Dendritic cell treated with granulocyte-macrophage colony-stimulating factor and Interleukin-4, amounts not matched to agents 40 ng/mL and 50 ng/mL, for 4 days (primary cell): Measurements from ENCODE around the gene ANO8.
A peak's percentile ranks its signal among the peaks of the same experiment; 100 is the strongest.

ENCODE experiments used
- H3K27ac Mint-ChIP-seq: one replicate; pipeline ENCODE4 v1.8.0; 2022; ENCODE audit warnings: mild to moderate bottlenecking, mixed read lengths
- H3K27me3 Mint-ChIP-seq: one replicate; pipeline ENCODE4 v1.8.0; 2022; ENCODE audit warnings: mild to moderate bottlenecking, mixed read lengths
- H3K36me3 Mint-ChIP-seq: one replicate; pipeline ENCODE4 v1.8.0; 2022; ENCODE audit warnings: low read depth, mixed read lengths
- H3K4me1 Mint-ChIP-seq: one replicate; pipeline ENCODE4 v1.8.0; 2022; ENCODE audit warnings: low read depth, mixed read lengths
- H3K4me3 Mint-ChIP-seq: one replicate; pipeline ENCODE4 v1.8.0; 2022; ENCODE audit warnings: mild to moderate bottlenecking, moderate library complexity, mixed read lengths
- H3K9me3 Mint-ChIP-seq: one replicate; pipeline ENCODE4 v1.8.0; 2022; ENCODE audit warnings: mixed read lengths
- intact Hi-C: fragments of 100-400 bp; cut with micrococcal nuclease; formaldehyde crosslinking; loops from one replicate; pipeline ENCODE4 v1.15.0; 2022

ANO8 gene

DNA sequence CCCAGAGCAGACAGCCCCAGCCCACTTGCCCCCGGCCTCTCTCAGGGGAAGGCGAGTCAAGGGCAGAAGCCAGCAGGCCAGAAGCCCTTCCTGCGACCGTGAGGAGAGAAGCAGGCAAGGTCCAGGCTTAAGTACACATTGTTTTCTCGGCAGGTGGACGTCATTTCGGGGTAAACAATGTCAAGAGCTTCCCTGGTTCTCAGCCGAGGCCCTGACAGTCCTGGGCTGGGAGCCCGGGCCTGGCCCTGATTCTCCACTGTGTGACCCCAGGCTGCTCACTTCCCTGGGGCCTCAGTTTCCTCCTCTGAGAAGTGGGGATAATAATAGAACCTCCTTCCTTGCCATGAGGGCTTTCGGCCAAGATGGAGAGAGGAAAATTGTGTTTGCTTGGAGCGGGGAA lies 23.1 kb upstream of the ANO8 start:
- Mint-ChIP-seq H3K27me3 (peaks cover 18% of the 10 kb centered on the region), H3K36me3 (no peaks in the 10 kb centered on the region), H3K27ac (no peak overlapping the region), H3K4me1 (peaks cover 7% of the 10 kb centered on the region), H3K4me3 (no peak overlapping the region), H3K9me3 (no peaks in the 10 kb centered on the region)
- intact Hi-C loops, result no loop called here

DNA sequence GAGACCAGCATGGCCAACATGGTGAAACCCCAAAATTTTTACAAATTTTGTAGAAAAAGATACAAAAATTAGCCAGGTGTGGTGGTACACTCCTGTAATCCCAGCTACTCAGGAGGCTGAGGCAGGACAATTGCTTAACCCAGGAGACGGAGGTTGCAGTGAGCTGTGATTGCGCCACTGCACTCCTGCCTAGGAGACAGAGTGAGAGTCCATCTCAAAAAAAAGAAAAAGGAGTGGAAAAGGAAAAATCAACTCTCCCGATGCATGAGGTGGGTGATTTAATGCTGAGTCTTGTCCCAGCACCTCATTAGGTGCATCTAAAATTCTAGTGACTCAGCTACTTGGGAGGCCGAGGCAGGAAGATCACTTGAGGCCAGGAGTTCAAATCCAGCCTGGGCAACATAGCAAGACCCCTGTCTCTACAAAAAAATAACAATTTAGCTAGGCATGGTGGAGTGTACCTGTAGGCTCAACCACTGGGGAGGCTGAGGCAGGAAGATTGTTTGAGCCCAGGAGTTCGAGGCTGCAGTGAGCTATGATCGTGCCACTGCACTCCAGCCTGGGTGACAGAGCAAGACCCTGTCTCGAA lies 22.5 kb upstream of the ANO8 start:
- no peak overlapping the region for H3K4me3 Mint-ChIP-seq
- intact Hi-C loops, result no loop called here
- no peaks in the 10 kb centered on the region for H3K36me3 Mint-ChIP-seq
- no peaks in the 10 kb centered on the region for H3K9me3 Mint-ChIP-seq
- H3K4me1 Mint-ChIP-seq, result peaks cover 8% of the 10 kb centered on the region
- H3K27me3 Mint-ChIP-seq, result peaks cover 14% of the 10 kb centered on the region
- H3K27ac Mint-ChIP-seq, result no peak overlapping the region

DNA sequence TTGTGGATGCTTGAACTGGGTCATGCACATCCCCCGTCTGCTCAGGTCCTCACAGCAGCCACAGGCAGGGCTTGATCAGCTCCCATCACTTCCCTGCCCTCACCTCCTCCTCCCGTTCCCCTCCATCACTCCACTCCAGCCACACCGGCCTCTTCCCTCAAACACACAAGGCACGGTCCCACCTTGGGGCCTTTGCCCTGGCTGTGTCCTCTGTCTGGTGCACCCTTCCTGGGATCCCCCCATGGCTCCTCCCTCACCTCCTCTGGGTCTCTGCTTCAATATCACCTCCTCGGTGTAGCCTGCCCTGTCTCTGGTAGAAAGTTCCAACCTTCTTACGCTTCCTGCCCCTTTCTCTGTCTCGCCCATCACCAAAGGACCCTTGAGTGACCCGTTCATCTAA lies 18.7 kb upstream of the ANO8 start:
- peaks cover 46% of the 10 kb centered on the region for H3K27me3 Mint-ChIP-seq
- H3K9me3 Mint-ChIP-seq, result no peaks in the 10 kb centered on the region
- peaks cover 20% of the 10 kb centered on the region for H3K4me1 Mint-ChIP-seq
- no peak overlapping the region for H3K4me3 Mint-ChIP-seq
- intact Hi-C loops, result no loop called here
- no peak overlapping the region for H3K27ac Mint-ChIP-seq
- H3K36me3 Mint-ChIP-seq, result no peaks in the 10 kb centered on the region

- no peak overlapping the region for H3K4me3 Mint-ChIP-seq
- H3K27me3 Mint-ChIP-seq, result peaks cover 50% of the 10 kb centered on the region
- no peaks in the 10 kb centered on the region for H3K36me3 Mint-ChIP-seq
- intact Hi-C loops, result no loop called here
- H3K27ac Mint-ChIP-seq, result no peak overlapping the region
- peaks cover 24% of the 10 kb centered on the region for H3K4me1 Mint-ChIP-seq
- H3K9me3 Mint-ChIP-seq, result no peaks in the 10 kb centered on the region
Measured at GRCh38 chr19:17352608-17353280, 18.1 kb upstream of the ANO8 start.

DNA sequence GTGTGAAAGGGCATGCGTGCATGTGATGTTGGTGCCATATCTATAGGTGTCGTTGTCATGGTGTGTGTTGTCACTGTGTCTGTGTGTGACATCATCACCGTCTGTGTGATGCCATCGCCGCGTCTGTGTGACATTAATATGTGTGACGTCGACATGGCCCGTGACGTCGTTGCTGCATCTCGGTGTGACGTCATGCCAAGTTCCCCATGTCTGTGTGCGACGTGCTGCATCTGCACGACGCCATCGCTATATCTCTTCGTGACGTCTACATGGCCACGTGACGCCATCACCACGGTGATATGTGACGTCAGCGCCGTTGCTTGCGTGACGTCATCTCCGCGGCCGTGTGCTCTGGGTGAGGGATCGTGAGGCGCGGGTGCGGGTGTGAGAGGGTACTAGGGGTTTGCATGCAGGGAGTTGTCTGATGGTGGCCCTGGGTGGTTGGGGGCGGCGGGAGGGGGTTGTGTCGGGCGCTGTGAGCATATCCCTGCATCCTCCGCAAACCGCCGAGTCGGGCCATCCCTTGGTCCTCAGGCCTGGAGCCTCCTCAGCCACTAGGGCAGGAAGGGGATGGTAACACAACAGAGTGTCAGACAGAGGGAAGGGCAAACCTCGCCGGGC lies 17.3 kb upstream of the ANO8 start:
- H3K27me3 Mint-ChIP-seq, result peaks cover 56% of the 10 kb centered on the region

GRCh38 chr19:17348700-17349099 lies 14.0 kb upstream of the ANO8 start:
- Mint-ChIP-seq H3K36me3 (no peaks in the 10 kb centered on the region), H3K4me3 (no peak overlapping the region), H3K27ac (no peak overlapping the region), H3K9me3 (no peaks in the 10 kb centered on the region), H3K27me3 (peaks cover 58% of the 10 kb centered on the region), H3K4me1 (peaks cover 43% of the 10 kb centered on the region)
- intact Hi-C loops, result loop anchor here (5.0 kb wide), 1 partner anchor 119 kb away; no protein-coding TSS in a partner anchor

More for the DNA sequence above, 17.3 kb upstream of the ANO8 start:
- H3K4me3 Mint-ChIP-seq, result no peak overlapping the region
- H3K9me3 Mint-ChIP-seq, result no peaks in the 10 kb centered on the region
- H3K36me3 Mint-ChIP-seq, result no peaks in the 10 kb centered on the region
- peaks cover 32% of the 10 kb centered on the region for H3K4me1 Mint-ChIP-seq
- no peak overlapping the region for H3K27ac Mint-ChIP-seq
- intact Hi-C loops, result no loop called here

- Mint-ChIP-seq H3K9me3 (no peaks in the 10 kb centered on the region), H3K4me3 (no peak overlapping the region), H3K27me3 (peaks cover 50% of the 10 kb centered on the region), H3K27ac (peak overlapping the region; percentile 21), H3K4me1 (peaks cover 37% of the 10 kb centered on the region), H3K36me3 (peaks cover 2% of the 10 kb centered on the region)
- intact Hi-C loops, result loop anchor here (5.0 kb wide), 1 partner anchor 119 kb away; no protein-coding TSS in a partner anchor
Measured at GRCh38 chr19:17347877-17348276, 13.2 kb upstream of the ANO8 start.

- Mint-ChIP-seq H3K27ac (peak overlapping the region; percentile 21), H3K4me3 (no peak overlapping the region), H3K9me3 (no peaks in the 10 kb centered on the region), H3K4me1 (peaks cover 34% of the 10 kb centered on the region), H3K36me3 (peaks cover 7% of the 10 kb centered on the region), H3K27me3 (peaks cover 48% of the 10 kb centered on the region)
- intact Hi-C loops, result loop anchor here (5.0 kb wide), 1 partner anchor 120 kb away; no protein-coding TSS in a partner anchor
Measured at GRCh38 chr19:17347361-17347760, 12.7 kb upstream of the ANO8 start.

GRCh38 chr19:17346109-17346671 lies 11.5 kb upstream of the ANO8 start:
- Mint-ChIP-seq H3K9me3 (no peaks in the 10 kb centered on the region), H3K4me3 (no peak overlapping the region), H3K27ac (no peak overlapping the region), H3K4me1 (peaks cover 27% of the 10 kb centered on the region), H3K27me3 (peaks cover 39% of the 10 kb centered on the region), H3K36me3 (peaks cover 19% of the 10 kb centered on the region)
- intact Hi-C loops, result loop anchor here (1.0 to 5.0 kb wide), 2 partner anchors 40 to 121 kb away; no protein-coding TSS in a partner anchor

DNA sequence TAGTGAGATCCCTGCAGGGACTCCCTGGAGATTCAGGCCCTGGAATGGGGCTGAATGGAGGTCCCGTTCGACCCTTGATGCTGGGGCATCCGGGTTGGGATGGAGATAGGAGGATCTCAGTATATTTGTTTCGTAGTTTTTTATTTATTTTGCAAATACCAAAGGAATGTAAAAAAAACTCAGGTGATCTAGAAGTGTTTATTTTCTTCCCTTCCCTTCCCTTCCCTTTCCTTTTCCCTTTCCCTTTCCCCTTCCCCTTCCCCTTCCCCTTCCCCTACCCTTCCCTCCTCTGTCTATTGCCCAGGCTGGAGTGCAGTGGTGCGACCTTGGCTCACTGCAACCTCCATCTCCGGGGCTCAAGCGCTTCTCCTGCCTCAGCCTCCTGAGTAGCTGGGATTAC lies 7.2 kb upstream of the ANO8 start:
- no peaks in the 10 kb centered on the region for H3K9me3 Mint-ChIP-seq
- intact Hi-C loops, result no loop called here
- H3K36me3 Mint-ChIP-seq, result peaks cover 58% of the 10 kb centered on the region
- H3K4me1 Mint-ChIP-seq, result peaks cover 40% of the 10 kb centered on the region
- H3K4me3 Mint-ChIP-seq, result no peak overlapping the region
- H3K27me3 Mint-ChIP-seq, result peaks cover 3% of the 10 kb centered on the region
- H3K27ac Mint-ChIP-seq, result no peak overlapping the region

DNA sequence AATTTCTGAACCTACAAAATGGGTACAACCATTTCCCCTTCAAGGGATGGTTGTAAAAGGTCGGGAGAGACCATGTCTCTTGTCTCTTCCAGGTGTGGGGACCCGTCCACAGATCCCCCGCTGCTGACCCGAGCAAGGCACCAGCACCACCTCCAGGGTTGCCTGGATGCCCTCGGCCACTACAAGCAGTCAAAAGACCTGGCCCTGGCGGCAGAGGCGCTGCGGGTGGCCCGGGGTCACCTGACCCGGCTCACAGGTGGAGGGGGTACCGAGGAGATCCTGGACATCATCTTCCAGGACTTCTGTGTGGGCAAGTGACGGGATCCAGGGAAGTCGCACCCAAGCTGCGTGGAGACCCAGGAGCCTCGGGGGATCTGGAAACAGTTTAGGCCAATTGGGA lies 6.7 kb upstream of the ANO8 start:
- Mint-ChIP-seq H3K27me3 (peaks cover 2% of the 10 kb centered on the region), H3K4me1 (peaks cover 41% of the 10 kb centered on the region), H3K4me3 (no peak overlapping the region), H3K9me3 (no peaks in the 10 kb centered on the region), H3K27ac (no peak overlapping the region), H3K36me3 (peaks cover 63% of the 10 kb centered on the region)
- intact Hi-C loops, result no loop called here

- H3K27me3 Mint-ChIP-seq, result no peaks in the 10 kb centered on the region
- peaks cover 64% of the 10 kb centered on the region for H3K36me3 Mint-ChIP-seq
- peaks cover 41% of the 10 kb centered on the region for H3K4me1 Mint-ChIP-seq
- intact Hi-C loops, result no loop called here
- no peaks in the 10 kb centered on the region for H3K9me3 Mint-ChIP-seq
- no peak overlapping the region for H3K4me3 Mint-ChIP-seq
- H3K27ac Mint-ChIP-seq, result no peak overlapping the region
Measured at GRCh38 chr19:17340871-17341357, 6.3 kb upstream of the ANO8 start.

GRCh38 chr19:17340302-17340870 lies 5.7 kb upstream of the ANO8 start:
- Mint-ChIP-seq H3K27ac (no peak overlapping the region), H3K36me3 (peaks cover 64% of the 10 kb centered on the region), H3K27me3 (no peaks in the 10 kb centered on the region)

More at GRCh38 chr19:17340302-17340870, 5.7 kb upstream of the ANO8 start:
- Mint-ChIP-seq H3K9me3 (no peaks in the 10 kb centered on the region), H3K4me3 (no peak overlapping the region), H3K4me1 (peaks cover 40% of the 10 kb centered on the region)
- intact Hi-C loops, result no loop called here
